Measurements from ENCODE around the gene NUMBL.

Gene NUMBL

GRCh38 chr19:40692212-40692551, 1.7 kb upstream of the NUMBL start:
- no peak for TF ChIP-seq CTCF (conservative IDR thresholded peaks at IDR 0.05)
- no peak overlapping the region for H3K27ac ChIP-seq

GRCh38 chr19:40691421-40692211, 1.2 kb upstream of the NUMBL start:
- peak overlapping the region; percentile 77 for H3K27ac ChIP-seq
- TF ChIP-seq CTCF (conservative IDR thresholded peaks at IDR 0.05), result no peak

- no peak for TF ChIP-seq CTCF (conservative IDR thresholded peaks at IDR 0.05)
Observed at GRCh38 chr19:40690693-40691420, 406 bp upstream of the NUMBL start.

GRCh38 chr19:40689339-40690049, 957 bp downstream of the NUMBL start:
- peak overlapping the region; percentile 77; the same call in 1 of the 2 replicates for H3K27ac ChIP-seq
- TF ChIP-seq CTCF (conservative IDR thresholded peaks at IDR 0.05), result no peak

More at GRCh38 chr19:40690693-40691420, 406 bp upstream of the NUMBL start:
- peak overlapping the region; percentile 77 for H3K27ac ChIP-seq

- TF ChIP-seq CTCF (conservative IDR thresholded peaks at IDR 0.05), result no peak
- no peak overlapping the region for H3K27ac ChIP-seq
Observed at GRCh38 chr19:40688987-40689338, 1.5 kb downstream of the NUMBL start.

GRCh38 chr19:40688309-40688708, 2.1 kb downstream of the NUMBL start:
- H3K27ac ChIP-seq, result no peak overlapping the region
- no peak for TF ChIP-seq CTCF (conservative IDR thresholded peaks at IDR 0.05)

GRCh38 chr19:40687525-40688016, 2.9 kb downstream of the NUMBL start:
- H3K27ac ChIP-seq, result no peak overlapping the region
- no peak for TF ChIP-seq CTCF (conservative IDR thresholded peaks at IDR 0.05)

Measured in VCaP (cell line).